Aorta (tissue), 5 donors: ENCODE data around the gene DYRK1A. TPM values are rescaled to one million over a fixed set of nuclear protein-coding genes. Genes with fewer than 3 reads are reported as not detected.
A peak's percentile ranks its signal among the peaks of the same experiment; 100 is the strongest.

Source experiments
- ATAC-seq: fragments of 200-7000 bp; cut with Tn5 transposase; one replicate; pipeline ENCODE4 v1.9.1; 2022; ENCODE audit warnings: moderate library complexity; ENCODE audit not compliant: low FRiP score
- DNase-seq, 2 donors: peaks; one replicate each; pipeline ENCODE4 v3.0.0-alpha.2; 2020
- H3K27ac ChIP-seq, 2 donors: one replicate each; pipeline ENCODE4 v1.5.1; 2013; ENCODE audit warnings: low read length in 2 of 2, mild to moderate bottlenecking in 2 of 2, moderate library complexity in 2 of 2, control low read depth in 1 of 2, inconsistent platforms in 1 of 2, low read depth in 1 of 2
- H3K27me3 ChIP-seq, 2 donors: one replicate each; pipeline ENCODE4 v1.6.1; 2013; ENCODE audit warnings: control low read depth in 1 of 2, low read length in 1 of 2, mild to moderate bottlenecking in 1 of 2, moderate library complexity in 1 of 2; ENCODE audit not compliant: insufficient read depth in 2 of 2, control insufficient read depth in 1 of 2
- H3K36me3 ChIP-seq, 2 donors: one replicate each; pipeline ENCODE4 v1.6.1; 2013; ENCODE audit warnings: control low read depth in 1 of 2, low read length in 1 of 2, mild to moderate bottlenecking in 1 of 2; ENCODE audit not compliant: insufficient read depth in 2 of 2, control insufficient read depth in 1 of 2
- H3K4me1 ChIP-seq, 2 donors: one replicate each; pipeline ENCODE4 v1.6.1; 2013; ENCODE audit warnings: low read length in 2 of 2, control low read depth in 1 of 2, mild to moderate bottlenecking in 1 of 2, moderate library complexity in 1 of 2; ENCODE audit not compliant: insufficient read depth in 2 of 2, control insufficient read depth in 1 of 2
- H3K4me3 ChIP-seq, 2 donors: one replicate each; pipeline ENCODE4 v1.5.1; 2013; ENCODE audit warnings: low read length in 2 of 2, control low read depth in 1 of 2, mild to moderate bottlenecking in 1 of 2
- H3K9me3 ChIP-seq: one replicate; pipeline ENCODE4 v1.6.1; 2013; ENCODE audit warnings: mild to moderate bottlenecking, low read length; ENCODE audit not compliant: control insufficient read depth
- WGBS, 2 donors: extraction: QIAGEN DNeasy Blood & Tissue Kit; methylation state at CpG; one replicate each; pipeline ENCODE4 v1.1.7; 2013; 5-methylcytosine and 5-hydroxymethylcytosine counted together
- intact Hi-C, 2 donors: fragments of 100-400 bp; cut with DNase I; formaldehyde crosslinking; loops; one replicate each; pipeline versions ENCODE4 v1.14.2 to v1.15.0; 2022
- polyA plus RNA-seq, 2 donors: library from polyadenylated mRNA; stranded (reverse); fragments of 200-250 nt; gene quantifications; one replicate each; pipeline ENCODE4 v1.2.3, GENCODE V29; 2013
- total RNA-seq, 2 donors: library from RNA; stranded (reverse); fragmentation: NEBNext Ultra II Directional; extraction: Animal tissue kit (Norgen Biotek cat#: 25700); gene quantifications; one replicate each; pipeline ENCODE4 v1.2.1, GENCODE V29; 2021
- donor health status: healthy with polysubstance abuse.
- donor health status: Bipolar disorder and iron deficiency.
- donor health status: DM: no; HTN: no; CAD: no.
- donor health status: DM: no; HTN: no; CAD: no.
- donor health status: DM: yes; HTN: yes; CAD: no.

Gene DYRK1A
- total and polyA plus RNA-seq, 4 donors = 8.8 to 76.6 (median 45.8) TPM

DNA sequence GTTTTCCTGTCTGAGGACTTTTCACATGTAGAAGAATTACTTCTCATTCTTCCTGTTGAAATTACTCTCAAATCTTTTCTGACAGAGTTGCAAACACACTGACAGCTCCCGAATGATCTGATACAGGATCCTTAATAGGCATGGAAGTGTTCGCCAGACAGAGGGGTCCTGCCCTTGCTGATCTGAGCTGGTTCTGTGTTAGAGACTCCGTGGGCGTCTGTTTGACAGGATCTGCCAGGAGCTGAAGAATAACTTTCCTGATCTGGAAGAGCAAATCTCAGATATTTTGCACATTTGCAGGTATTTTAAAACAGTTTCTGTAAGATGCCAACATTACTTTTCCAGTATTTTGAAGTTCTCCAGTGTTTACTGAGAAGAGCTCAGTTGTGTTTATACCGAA is 202.3 kb downstream of the DYRK1A start:
- Histone ChIP-seq H3K9me3 (no peaks in the 10 kb centered on the region), H3K27me3 (no peaks in the 10 kb centered on the region), H3K36me3 (no peaks in the 10 kb centered on the region), H3K27ac (no peak overlapping the region), H3K4me1 (no peaks in the 10 kb centered on the region), H3K4me3 (no peak overlapping the region)
- ATAC-seq (no peak), DNase-seq (no peak)
- intact Hi-C loops = loop anchor here (5.0 to 10.0 kb wide), 3 partner anchors 88 to 304 kb away; partner anchors contain the start of gene VPS26C (in 2 of the 2)
- WGBS, 2 donors = 61 to 64% methylated on average over 5 of the region's 5 CpGs

DNA sequence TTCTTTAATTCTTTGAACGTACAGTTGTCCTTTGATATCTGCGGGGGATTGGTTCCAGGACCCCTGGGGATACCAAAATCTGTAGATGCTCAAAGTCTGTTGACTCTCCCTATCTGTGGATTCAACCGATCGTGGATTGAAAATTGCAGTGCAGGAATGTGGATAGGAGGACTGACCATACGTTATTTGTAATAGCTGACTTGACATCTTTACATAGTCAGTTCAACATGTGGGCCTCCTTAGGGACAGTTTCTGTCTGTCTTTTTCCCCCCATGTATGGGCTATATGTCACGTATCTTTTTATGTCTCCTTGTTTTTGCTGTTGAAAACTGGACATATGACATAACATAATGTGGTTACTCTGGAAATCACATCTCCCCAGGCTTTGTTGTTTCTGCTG is 204.9 kb downstream of the DYRK1A start:
- Histone ChIP-seq H3K9me3 (no peaks in the 10 kb centered on the region), H3K27me3 (no peaks in the 10 kb centered on the region), H3K27ac (no peak overlapping the region), H3K36me3 (no peaks in the 10 kb centered on the region), H3K4me3 (no peak overlapping the region), H3K4me1 (no peaks in the 10 kb centered on the region)
- ATAC-seq = no peak
- DNase-seq = no peak
- intact Hi-C loops = no loop called here
- 51 to 62% methylated on average over 6 of the region's 6 CpGs for WGBS, 2 donors

DNA sequence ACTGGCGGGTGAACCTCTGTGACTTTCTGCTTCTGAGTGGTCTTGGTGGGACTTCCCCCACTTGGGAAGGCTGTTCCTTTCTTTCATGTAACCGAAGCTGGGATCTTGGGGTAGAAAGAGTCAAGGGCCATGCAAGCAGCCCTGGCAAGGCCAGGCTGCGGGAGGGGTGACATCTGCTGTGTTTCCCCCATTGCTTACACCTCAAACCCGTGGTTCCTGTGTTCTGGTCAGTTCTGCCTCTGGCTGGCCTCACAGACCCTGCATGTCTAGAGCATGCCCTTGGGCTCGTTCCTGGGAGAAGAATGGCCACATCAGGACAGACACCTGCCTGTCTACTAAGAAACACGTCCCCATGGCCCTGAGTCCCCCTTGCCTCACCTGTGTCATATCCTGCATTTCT is 207.7 kb downstream of the DYRK1A start:
- Histone ChIP-seq H3K4me1 (no peaks in the 10 kb centered on the region), H3K27me3 (no peaks in the 10 kb centered on the region), H3K4me3 (no peak overlapping the region), H3K9me3 (peaks cover 1% of the 10 kb centered on the region), H3K27ac (no peak overlapping the region), H3K36me3 (no peaks in the 10 kb centered on the region)
- WGBS, 2 donors = 91 to 94% methylated on average over 6 of the region's 6 CpGs
- ATAC-seq = no peak
- no peak for DNase-seq
- intact Hi-C loops = no loop called here

DNA sequence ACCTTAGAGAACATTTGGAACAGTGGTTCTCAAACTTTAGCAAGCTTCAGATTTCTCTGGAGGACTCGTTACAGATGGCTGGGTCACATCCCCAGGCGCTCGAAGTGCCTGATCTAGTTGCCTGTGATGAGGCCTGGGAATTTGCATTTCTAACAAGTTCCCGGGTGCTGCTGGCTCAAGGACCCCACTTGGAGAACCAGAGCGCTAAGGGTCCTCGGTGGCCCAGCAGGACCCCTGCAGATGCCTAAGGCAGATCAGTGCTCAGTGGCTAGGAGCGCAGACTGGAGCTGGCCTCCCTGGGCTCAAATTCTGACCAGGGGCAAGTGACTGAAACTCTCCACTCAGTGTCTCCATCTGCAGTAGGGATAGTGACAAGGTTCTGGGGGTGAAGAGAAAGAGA is 208.2 kb downstream of the DYRK1A start:
- Histone ChIP-seq H3K36me3 (no peaks in the 10 kb centered on the region), H3K27ac (no peak overlapping the region), H3K9me3 (peaks cover 1% of the 10 kb centered on the region), H3K4me1 (no peaks in the 10 kb centered on the region), H3K27me3 (no peaks in the 10 kb centered on the region), H3K4me3 (no peak overlapping the region)
- ATAC-seq (no peak), DNase-seq (no peak)
- 98 to 99% methylated on average over 7 of the region's 7 CpGs for WGBS, 2 donors
- intact Hi-C loops = no loop called here

DNA sequence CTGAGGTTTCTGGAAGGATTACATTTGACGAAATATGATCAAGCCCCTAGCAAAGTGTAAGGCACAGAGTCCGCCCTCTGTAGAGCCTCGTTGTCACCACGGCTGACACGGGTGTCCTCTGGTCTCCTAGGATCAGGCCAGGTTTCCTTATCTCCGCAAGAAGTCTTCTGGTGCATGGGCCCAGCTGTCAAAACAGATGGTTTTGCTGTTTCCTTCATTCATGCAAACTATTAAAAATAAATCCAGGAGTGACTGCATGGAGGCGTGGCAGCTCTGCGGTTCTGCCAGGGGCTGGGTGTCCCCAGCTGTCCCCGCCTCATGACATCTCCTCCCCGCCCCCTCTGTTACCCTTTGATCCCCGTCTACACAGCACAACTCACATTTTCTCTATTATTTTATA is 209.0 kb downstream of the DYRK1A start:
- H3K36me3 ChIP-seq = no peaks in the 10 kb centered on the region
- H3K27me3 ChIP-seq = no peaks in the 10 kb centered on the region
- DNase-seq (peak in 1 of 2 donors; percentile 27), ATAC-seq (no peak)
- no peak overlapping the region for H3K27ac ChIP-seq
- H3K9me3 ChIP-seq = peaks cover 1% of the 10 kb centered on the region
- no peaks in the 10 kb centered on the region for H3K4me1 ChIP-seq
- intact Hi-C loops = no loop called here
- WGBS, 2 donors = 83% methylated on average over 11 of the region's 11 CpGs
- H3K4me3 ChIP-seq = no peak overlapping the region

Other genes with a start within 250 kb of the DYRK1A start
- 10 to 100 TPM; 46.5 to 61.6 TPM for gene VPS26C, start 99.4 kb upstream of the DYRK1A start, total RNA-seq
- gene VPS26C, start 99.4 kb upstream of the DYRK1A start, polyA plus RNA-seq = 10 to 100 TPM; 32.4 to 37.9 TPM